HuH-7 (cell line): ENCODE data around the gene ACTR5.
A peak's percentile ranks its signal among the peaks of the same experiment; 100 is the strongest.
"Not testable (repeated sequence)": the region's sequence is repeated elsewhere in the genome, so short reads cannot be mapped to it uniquely, and the experiment has no call there.

ENCODE experiments used
- DNase-seq: peaks from one replicate; pipeline ENCODE4 v3.0.0; 2011; ENCODE audit warnings: low spot score

Gene ACTR5

GRCh38 chr20:38766071-38766470 is 17.8 kb downstream of the ACTR5 start:
- no peak for DNase-seq

- no peak for DNase-seq
Observed at GRCh38 chr20:38769376-38770295, 21.4 kb downstream of the ACTR5 start.

DNA sequence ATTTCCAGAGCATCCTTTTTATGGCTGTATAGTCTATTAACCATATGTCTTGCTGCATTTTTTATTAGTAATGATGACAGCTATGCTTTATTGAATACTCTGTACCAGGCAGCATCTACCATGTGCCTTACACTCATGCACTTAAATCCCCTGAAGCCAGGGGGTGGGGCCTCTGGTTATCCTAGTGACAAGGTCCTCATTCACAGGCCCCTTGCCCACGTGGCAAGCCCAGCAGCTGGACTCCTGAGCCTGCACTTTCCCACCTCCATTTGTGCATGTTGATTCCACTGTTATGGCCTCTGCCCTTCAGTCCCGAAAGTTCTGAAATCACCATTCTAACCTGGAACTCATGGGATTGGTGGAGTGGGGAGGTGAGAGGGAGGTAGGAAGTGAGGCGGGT is 22.3 kb downstream of the ACTR5 start:
- no peak for DNase-seq

DNA sequence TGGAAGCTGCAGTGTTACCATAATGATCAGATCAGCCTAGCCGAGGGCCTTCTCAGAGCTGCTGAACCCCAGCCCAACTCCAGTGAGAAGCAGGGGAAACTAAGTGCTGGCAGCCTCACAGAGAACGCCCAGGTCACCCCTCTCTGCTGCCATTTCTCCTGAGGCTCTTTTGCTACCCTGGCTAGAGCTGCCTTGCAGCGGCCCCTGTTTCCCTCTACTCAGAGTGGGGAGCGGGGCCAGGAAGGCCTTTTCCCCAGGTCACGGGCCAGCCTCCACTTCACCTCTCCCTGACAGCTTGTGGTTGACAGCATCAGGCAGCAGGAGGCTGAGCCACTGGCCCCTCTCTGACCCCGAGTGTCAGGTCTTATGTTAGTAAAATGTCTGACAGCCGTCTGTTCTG is 22.7 kb downstream of the ACTR5 start:
- no peak for DNase-seq

GRCh38 chr20:38771621-38772020 is 23.4 kb downstream of the ACTR5 start:
- no peak for DNase-seq

DNA sequence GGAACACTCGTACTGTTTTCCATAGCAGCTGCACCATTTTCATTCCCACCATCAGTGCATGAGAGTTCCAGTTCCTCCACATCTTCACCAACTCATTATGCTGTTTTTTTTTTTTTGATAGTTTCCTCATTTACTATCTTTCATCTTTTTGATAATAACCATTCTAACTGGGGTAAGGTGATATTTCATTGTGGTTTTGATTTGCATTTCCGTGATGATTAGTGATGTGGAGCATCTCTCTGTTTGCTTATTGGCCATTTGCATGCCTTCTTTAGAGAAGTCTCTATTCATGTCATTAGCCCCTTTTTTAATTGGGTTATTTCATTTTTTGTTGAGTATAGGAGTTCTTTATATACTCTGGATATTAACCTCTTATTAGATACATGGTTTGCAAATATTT is 25.9 kb downstream of the ACTR5 start:
- DNase-seq, result no peak

DNA sequence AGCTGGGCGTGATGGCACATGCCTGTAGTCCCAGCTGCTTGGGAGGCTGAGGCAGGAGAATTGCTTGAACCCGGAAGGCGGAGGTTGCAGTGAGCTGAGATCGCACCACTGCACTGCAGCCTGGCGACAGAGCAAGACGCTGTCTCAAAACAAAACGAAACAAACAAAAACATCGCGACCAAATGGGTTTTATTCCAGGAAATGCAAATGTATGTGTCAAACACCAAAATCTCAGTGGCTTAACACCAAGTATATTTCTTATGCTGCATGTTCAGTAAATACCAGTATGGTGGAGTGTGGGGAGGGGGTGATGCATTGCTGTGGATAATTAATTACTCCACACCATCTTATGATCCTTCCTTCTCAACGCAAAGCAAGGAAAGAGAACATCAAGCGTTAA is 28.1 kb downstream of the ACTR5 start:
- DNase-seq, result no peak

- DNase-seq, result no peak
Observed at GRCh38 chr20:38779247-38780097, 31.2 kb downstream of the ACTR5 start.

GRCh38 chr20:38782275-38782674 is 34.0 kb downstream of the ACTR5 start:
- DNase-seq, result no peak

DNA sequence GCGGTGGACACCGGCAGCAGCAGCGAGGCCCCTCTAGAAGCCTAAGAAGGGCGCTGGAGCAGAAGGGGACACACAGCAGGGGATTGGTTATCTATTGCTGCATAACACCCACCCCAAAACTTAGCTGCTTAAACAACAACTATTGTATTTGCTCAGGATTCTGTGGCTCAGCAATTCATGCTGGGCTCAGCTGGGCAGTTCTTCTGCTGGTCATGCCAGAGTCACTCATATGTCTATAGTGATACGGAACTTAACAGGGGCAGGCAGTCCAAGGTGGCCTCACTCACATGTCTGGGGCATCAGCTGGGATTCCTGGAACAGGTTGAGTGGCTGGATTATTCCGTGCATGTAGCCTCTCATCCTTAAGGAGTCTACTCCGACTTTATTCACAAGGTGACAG is 39.6 kb downstream of the ACTR5 start:
- no peak for DNase-seq

- DNase-seq, result no peak
Observed at GRCh38 chr20:38789503-38790199, 41.4 kb downstream of the ACTR5 start.

GRCh38 chr20:38790200-38791053 is 42.2 kb downstream of the ACTR5 start:
- peak; percentile 37 for DNase-seq

DNA sequence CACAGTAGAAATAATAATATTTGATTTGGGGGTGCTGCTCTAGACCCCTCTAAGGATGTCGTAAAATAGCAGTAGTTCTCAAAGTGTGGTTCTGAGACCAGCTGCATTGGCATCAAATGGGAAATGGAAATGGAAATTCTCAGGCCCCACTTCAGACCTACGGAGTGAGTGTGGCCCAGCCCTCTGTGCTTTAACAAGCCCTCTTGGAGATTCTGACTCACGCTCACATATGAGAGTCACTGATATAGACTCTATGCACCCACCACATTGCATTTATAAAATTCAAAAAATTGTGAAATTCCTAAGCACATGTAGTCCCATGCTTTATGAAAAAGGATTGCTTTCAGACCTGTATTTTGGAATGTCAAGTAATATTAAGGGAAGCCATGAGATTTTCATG is 43.0 kb downstream of the ACTR5 start:
- no peak for DNase-seq

DNA sequence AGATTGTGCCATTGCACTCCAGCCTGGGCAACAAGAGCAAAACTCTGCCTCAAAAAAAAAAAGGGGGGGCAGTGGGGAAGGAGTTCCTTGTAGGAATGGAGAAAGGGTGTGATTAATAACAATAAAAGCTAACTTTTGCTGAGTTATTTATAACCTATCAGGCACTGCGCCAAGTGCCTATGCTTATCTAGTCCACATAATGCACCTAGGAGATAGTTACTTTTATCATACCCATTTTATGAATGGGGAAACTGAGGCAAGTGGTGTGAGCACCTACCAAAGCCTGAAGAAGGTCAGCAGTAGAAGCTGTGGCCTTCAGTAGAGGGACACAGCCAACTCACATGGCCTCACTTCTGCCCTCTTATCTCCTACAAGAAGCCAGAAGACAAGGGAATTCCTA is 43.7 kb downstream of the ACTR5 start:
- no peak for DNase-seq

GRCh38 chr20:38794057-38794456 is 45.8 kb downstream of the ACTR5 start:
- not testable (repeated sequence) for DNase-seq

DNA sequence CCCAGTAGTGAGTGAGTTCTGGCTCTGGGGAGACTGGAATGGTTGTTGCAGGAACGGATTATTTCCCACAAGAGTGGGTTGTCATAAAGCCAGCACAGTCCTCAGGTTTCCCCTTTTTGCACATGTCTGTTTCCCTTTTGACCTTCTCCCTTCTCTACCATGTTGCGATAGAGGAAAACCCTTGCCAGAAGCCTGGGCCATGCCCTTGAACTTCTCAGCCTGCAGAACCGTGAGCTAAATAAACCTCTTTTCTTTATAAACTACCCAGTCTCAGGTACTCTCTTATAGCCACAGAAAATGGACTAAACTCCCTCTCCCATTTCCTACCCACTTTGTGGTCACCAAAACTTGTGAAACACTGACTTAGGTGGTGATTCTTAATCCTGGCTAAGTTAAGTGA is 50.0 kb downstream of the ACTR5 start:
- no peak for DNase-seq

DNA sequence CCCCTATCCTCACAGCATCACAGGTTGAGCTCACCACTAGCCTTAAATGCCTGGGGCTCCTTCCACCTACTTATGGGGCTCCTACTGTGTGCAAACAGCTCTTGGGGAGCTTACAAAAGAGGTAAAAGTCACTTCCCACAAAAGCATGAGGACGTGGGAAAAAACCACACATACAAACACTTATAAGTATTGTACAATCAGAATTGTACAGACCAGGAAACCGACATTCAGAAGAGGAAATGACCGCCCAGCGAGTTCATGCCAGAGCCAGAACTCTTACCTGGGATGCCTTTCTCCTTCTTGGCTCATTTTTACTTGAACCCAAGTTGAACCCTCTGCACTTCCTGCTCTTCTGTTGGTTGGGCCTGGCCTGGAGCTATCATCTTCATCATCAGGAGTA is 50.9 kb downstream of the ACTR5 start:
- DNase-seq, result no peak

DNA sequence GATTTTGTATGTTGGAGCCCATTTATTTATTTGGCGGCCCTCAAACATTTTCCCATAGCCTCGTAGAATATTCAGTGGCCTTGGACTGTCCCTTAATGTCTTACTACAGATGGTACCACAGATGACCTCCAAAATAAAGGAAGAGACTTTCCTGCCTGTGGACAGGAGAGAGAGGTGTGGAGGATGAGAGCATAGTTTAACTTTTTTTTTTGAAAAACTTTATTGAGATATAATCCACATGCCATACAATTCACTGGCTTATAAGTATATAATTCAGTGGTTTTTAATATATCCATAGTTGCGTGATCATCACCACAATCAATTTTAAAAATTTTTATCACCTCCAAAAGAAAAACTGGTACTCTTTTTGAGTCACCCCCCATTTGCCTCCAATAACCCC is 52.6 kb downstream of the ACTR5 start:
- no peak for DNase-seq

DNA sequence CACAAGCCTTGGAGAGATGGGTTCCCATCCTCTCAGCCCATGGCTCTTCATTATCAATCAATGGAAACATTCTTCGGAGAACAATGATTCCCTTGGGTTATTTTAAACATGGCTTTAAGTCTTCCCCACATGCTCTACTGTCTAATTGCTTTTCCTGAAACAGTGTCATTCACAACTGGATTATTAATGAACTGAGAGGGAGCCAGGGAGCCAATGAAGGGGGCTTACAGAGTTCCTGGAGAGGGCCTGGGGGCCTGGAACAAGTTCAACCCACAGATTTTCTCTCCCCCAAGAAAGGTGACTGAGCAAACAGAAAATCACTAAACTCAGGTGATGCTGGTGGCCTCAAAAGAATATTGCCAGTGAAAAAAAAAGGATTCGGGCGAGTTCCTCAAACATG is 56.0 kb downstream of the ACTR5 start:
- no peak for DNase-seq

GRCh38 chr20:38804682-38805501 is 56.6 kb downstream of the ACTR5 start:
- no peak for DNase-seq

DNA sequence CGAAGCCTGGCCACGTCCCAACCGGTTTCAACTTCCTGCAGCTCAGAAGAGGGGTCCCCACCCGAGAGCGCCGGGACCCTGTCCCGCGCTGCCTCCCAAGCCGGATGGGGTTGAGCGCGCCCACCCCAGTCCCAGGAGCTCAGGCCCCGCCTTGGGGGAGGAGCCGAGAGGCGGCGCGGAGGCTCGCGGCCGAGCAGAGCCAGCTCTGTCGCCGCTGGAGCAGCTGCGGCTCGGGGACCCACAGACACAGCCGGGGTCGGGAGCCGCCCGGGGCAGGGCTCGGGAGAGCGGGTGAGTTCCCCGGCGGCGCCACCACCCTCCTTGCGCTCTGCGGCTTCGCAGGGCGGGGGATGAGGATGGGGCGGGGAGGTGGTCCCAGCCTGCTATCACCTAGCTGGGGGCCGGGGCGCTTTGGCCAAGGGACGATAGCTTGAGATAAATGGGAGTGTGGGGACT is 57.3 kb downstream of the ACTR5 start, which contains the start of gene PPP1R16B:
TSS of gene PPP1R16B (plus strand) at position 196 of the 456 bp plus-strand sequence. CDS start 30,229 bp downstream, outside the sequence.
- peak; percentile 49 for DNase-seq
